GM19099 (cell line): Measurements from ENCODE around the gene ERCC2.

ENCODE experiments used
- POLR2A ChIP-seq: IDR thresholded peaks from 3 replicates; pipeline ENCODE4 v1.6.1; 2011; ENCODE audit warnings: low read depth; ENCODE audit not compliant: insufficient read length; ENCODE audit errors: extremely low read depth

The ERCC2 gene

DNA sequence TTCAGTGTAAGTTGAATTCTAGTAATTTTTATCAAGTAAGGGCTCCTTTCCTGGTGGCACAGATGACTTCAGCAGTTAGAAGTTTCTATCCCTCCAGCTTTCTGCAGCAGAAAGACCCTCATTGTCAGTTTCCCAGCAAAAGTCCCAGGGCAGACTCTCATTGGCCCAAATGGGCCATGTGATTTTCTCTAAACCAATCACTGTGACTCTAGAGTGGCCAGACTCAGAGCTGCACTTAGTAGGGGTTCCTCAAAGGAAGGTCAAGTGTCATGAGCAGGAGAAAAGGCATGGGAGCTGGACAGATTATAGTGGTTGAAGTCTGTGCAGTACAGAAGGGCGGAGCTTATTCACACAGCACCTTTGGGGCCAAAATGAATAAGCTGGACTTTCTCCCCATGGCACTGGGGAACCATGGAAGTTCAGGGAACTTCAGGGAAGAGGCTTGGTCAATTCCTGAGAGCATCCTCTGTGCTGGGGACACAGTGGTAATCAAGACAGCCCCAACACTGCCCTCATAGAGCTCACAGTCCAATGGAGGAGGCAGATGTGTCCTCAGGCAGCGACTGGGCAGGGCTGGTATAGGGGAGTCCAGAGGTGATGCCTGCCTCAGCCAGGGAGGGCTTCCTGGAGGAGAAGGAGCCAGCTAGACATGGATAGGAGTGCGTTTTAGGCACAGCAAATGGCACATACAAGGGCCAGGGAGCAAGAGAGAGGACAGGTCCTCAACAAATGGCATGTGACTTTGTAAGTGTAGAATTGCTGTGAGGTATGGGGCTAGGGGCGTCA is 66.0 kb downstream of the ERCC2 start:
- TF ChIP-seq POLR2A = no peak

DNA sequence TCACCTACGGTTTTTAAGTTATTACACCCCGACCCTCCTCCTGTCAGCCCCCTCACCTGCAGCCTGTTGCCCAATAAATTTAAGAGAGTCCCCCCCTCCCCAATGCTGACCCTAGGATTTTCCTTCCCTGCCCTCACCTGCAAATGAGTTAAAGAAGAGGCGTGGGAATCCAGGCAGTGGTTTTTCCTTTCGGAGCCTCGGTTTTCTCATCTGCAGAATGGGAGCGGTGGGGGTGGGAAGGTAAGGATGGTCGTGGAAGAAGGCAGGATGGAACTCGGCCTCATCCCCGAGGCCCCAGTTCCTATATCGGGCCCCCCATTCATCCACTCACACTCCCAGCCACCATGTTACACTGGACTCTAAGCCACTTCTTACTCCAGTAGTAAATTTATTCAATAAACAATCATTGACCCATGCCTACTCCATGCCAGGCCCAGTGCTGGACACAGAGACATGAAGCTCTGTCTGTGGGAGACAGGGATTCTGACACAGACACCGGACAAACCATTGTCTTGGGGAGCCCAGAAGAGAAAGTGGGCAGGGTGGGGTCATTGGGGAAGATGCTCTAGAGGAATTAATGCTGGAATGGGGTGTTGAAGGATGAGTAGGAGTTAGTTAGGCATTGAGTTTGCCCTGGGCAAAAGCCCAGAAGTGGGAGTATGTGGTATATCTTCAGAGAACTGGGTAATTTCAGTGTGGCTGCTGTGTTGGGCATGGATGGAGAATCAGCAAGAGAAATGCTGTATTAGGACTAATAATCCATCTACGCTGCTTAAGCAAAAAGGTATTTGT is 66.9 kb downstream of the ERCC2 start:
- no peak for TF ChIP-seq POLR2A

DNA sequence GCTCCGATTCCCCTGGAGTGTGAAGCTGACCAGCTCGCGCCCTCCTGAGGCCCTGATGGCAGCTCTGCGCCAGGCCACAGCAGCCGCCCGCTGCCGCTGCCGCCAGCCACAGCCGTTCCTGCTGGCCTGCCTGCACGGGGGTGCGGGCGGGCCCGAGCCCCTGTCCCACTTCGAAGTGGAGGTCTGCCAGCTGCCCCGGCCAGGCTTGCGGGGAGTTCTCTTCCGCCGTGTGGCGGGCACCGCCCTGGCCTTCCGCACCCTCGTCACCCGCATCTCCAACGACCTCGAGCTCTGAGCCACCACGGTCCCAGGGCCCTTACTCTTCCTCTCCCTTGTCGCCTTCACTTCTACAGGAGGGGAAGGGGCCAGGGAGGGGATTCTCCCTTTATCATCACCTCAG is 68.0 kb downstream of the ERCC2 start:
- TF ChIP-seq POLR2A = no peak
